Epithelial cell of esophagus (primary cell): ENCODE results near the gene PODXL.

Source experiments
- DNase-seq: peaks from one replicate; pipeline ENCODE4 v3.0.0; 2010; ENCODE audit warnings: low read depth
- H3K4me3 ChIP-seq: 2 replicates; pipeline ENCODE4 v1.5.1; 2011; ENCODE audit warnings: mild to moderate bottlenecking, low read length, control low read depth
- TF ChIP-seq, protein P1 (sequence below): IDR thresholded peaks from 2 replicates; pipeline ENCODE4 v1.5.1; 2011; ENCODE audit warnings: low read depth, mild to moderate bottlenecking, low read length, control low read depth, inconsistent platforms; ENCODE audit not compliant: insufficient read depth; ENCODE audit errors: missing control alignments

PODXL gene

DNA sequence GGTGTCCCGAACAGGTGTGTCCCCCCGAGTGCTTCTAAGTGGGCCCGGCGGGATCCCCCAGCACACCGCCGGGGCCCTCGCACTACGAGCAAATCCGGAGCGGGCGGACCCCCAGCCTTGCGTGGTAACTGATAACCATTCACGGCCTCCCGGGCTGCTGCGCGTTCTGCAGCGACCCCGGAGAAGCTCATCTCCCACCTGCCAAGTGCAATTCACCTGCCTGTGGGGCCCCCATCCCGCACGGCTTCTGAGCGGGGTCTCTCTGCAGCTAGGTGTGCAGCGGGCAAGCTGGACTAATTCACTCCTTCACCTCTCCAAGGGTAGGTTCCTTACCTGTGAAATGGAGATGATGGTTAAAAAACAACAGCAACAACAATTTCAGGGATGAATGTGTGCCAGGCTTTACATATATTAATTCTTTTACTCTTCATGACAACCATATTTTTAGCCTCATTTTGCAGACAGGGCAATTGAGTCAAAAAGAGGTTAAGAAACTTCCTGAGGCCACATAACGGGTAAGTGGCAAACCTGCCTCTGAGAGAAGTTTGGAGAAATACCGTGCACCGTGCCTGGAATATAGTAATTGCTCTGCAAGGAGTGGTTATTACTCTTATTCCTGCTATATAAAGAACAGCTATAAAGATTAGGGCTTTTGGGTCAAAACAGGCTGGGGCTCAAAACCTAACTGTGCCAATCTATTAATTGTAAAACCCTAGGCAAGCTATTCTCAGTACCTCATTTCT lies 652 bp upstream of the PODXL start:
- no peak for DNase-seq
- peak overlapping the region; percentile 36 for H3K4me3 ChIP-seq
- TF ChIP-seq, protein P1, sequence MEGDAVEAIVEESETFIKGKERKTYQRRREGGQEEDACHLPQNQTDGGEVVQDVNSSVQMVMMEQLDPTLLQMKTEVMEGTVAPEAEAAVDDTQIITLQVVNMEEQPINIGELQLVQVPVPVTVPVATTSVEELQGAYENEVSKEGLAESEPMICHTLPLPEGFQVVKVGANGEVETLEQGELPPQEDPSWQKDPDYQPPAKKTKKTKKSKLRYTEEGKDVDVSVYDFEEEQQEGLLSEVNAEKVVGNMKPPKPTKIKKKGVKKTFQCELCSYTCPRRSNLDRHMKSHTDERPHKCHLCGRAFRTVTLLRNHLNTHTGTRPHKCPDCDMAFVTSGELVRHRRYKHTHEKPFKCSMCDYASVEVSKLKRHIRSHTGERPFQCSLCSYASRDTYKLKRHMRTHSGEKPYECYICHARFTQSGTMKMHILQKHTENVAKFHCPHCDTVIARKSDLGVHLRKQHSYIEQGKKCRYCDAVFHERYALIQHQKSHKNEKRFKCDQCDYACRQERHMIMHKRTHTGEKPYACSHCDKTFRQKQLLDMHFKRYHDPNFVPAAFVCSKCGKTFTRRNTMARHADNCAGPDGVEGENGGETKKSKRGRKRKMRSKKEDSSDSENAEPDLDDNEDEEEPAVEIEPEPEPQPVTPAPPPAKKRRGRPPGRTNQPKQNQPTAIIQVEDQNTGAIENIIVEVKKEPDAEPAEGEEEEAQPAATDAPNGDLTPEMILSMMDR, result no peak

DNA sequence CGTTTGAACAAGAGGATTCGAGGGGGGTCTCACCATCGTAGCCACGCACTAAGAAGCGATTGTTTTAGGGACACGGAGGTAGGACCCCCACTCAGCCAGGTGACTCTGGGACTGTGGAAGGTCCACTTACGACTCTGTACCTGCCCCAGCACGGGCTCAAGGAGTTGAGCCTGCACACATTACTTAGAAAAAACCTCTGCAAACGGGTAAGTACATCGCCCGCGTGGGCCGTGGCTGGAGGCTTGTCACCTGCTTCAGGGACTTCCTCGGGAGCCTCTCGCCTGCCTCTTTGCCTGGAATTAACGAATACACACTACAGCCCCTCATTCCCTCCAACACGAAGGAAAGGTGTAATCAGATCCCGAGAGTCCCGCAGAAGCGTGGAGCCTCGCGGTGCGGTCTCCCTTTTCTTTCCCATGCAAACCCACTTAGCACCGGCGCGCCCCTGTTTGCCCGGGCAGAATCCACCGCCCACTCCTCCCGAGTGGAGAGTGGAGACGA lies 826 bp downstream of the PODXL start:
- H3K4me3 ChIP-seq, result no peak overlapping the region
- DNase-seq, result no peak
- TF ChIP-seq, protein P1, result no peak

DNA sequence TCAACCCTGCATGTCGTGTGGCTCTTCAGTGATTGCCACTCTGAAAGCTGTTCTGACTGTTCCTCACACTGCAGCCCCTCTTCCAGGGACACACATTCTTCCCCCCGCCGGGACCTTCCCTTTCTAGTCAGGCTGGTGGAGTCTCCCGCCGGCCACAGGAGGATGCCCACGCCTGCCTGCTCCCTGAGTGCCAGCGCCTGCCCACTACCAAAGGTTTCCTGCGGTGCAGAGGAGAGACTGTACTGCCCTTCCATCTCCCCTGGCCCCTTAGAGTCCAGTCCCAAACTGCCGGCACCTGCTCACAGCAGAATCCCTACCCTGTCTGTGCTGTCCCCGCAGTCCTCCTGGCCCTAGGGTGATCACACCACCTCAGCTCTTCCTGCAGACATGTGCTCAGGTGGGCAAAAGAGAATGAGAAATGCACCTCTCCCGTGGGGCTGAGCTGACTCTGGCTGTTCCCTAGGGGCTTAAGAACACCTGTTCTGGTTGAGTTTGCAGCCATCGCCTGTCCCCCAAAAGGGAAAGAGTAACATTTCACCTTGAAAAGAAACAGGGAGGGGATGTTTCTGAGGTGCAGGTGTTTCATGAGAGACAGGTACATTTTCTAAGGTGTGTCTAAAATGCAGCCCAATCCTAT lies 1.4 kb downstream of the PODXL start:
- TF ChIP-seq, protein P1, result no peak
- H3K4me3 ChIP-seq, result no peak overlapping the region
- DNase-seq, result no peak

DNA sequence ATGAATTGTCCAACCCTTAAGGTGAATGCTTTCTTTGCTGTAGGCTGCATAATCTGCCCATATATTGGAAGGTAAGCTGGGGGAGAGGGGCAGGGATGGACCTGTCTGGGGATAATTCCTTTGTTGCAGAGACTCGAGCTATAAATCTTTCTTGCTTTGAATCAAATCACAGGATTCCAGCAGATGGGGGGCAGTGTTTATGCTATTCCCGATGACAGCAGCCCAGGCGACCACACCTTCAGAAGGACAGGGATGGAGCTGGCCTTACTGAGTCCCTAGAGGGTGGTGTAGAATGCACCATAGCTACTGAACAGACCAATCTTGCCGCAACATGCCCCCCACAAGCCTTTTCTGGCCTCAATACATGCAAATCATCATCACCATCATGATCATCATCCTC lies 2.5 kb downstream of the PODXL start:
- TF ChIP-seq, protein P1, result no peak
- no peak overlapping the region for H3K4me3 ChIP-seq
- no peak for DNase-seq

DNA sequence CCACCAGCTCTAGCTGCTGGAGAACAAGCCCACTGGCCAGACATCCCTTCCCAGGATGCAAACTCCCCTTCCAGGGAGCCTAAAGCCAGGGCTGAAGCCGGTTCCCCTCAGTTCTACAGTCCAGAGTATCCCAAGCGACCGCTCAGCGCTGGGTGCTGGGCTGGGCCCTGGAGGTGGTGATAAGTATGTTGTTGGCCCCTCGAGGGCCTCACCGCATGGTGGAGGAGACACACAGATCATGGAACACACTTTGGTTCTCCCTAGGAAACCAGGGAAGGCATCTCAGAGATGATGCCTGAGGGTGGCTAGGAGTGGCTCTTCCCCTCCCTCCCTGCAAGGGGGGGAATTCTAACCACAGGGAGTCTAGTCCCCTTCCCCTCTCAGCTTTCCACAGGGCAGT lies 4.4 kb downstream of the PODXL start:
- TF ChIP-seq, protein P1, result no peak
- no peak overlapping the region for H3K4me3 ChIP-seq
- no peak for DNase-seq

DNA sequence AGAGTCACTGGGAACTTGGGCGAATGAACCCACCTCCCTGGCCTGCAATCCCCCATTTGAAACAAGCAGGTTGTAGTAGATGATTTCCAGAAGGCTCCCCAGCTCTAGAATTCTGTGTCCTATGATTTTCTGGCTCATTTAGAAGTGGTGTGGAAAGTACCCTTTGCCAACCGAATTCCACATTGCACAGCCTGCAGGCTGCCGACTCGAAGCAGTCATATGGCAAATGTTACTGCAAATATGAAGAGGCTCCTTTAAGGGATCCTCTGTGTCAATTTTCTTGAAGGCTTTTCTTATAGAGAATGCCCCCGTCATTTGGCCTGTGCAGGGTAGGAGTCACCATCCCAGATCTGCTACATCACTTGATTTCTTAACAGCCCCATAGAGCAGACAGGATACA lies 5.6 kb downstream of the PODXL start:
- no peak for DNase-seq
- TF ChIP-seq, protein P1, result no peak
- H3K4me3 ChIP-seq, result no peak overlapping the region

DNA sequence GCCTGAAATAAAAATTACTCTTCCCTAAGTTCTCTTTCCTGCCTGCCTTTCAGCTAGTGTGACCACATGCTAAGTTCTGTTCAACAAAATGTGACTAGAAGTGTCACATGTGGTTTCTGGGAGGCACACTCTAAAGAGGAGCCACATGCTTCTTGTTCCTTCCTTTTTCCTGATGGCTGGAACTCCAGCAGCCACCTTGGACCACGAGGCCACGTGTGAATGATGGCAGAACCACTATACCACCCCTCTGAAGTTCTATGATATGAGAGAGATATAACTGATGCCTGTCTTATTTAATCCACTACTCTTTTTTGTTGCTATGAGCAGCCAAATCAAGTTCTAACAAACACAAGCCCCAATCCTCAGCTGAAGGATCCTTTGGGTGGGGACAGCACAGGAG lies 8.1 kb downstream of the PODXL start:
- no peak for DNase-seq
- H3K4me3 ChIP-seq, result no peak overlapping the region
- TF ChIP-seq, protein P1, result no peak
